ENCODE data around the gene ZNF836. TPM values are rescaled to one million over a fixed set of nuclear protein-coding genes. Genes with fewer than 3 reads are reported as not detected.

ZNF836 gene
- total RNA-seq, result 10 to 100 TPM in 2 of 3 donors, 1 to 10 TPM in 1; 9.1 to 16.6 (median 11.1) TPM
- long read RNA-seq, donor 1, partial matches to known transcripts, result 0 of 4 reads
- long read RNA-seq, donor 1, other reads (novel, unspliced or antisense), result 3 of 4 reads
- long read RNA-seq, donor 2, partial matches to known transcripts, result 0 of 4 reads
- long read RNA-seq, donor 2, other reads (novel, unspliced or antisense), result 2 of 4 reads

- ATAC-seq (peak; percentile 99), DNase-seq (peak; percentile 94 to 95 (median 95))
- no peaks in the 10 kb centered on the region for H3K9me3 ChIP-seq
- no peak for TF ChIP-seq CTCF (IDR thresholded peaks at IDR 0.05)
- peaks cover 9% of the 10 kb centered on the region for H3K4me1 ChIP-seq (ENCODE audit: low read depth)
- no peaks in the 10 kb centered on the region for H3K36me3 ChIP-seq (ENCODE audit: low read depth)
- H3K4me3 ChIP-seq, result peak within 1 kb of the TSS; percentile 58
- intact Hi-C loops (cut with DNase I, micrococcal nuclease), result no loop called here
Observed at GRCh38 chr19:52171321-52172169, at the start of gene ZNF836. Gene ZNF836 (minus strand): TSS chr19:52171621. CDS start chr19:52168072, 3,549 bp downstream.

- H3K4me1 ChIP-seq (ENCODE audit: low read depth), result no peaks in the 10 kb centered on the region
- peaks cover 45% of the 10 kb centered on the region for H3K36me3 ChIP-seq (ENCODE audit: low read depth)
- no peak for TF ChIP-seq CTCF (IDR thresholded peaks at IDR 0.05)
- no peaks in the 10 kb centered on the region for H3K9me3 ChIP-seq
- no peak overlapping the region for H3K4me3 ChIP-seq
- intact Hi-C loops (cut with DNase I, micrococcal nuclease), result no loop called here
- no peak for DNase-seq
- ATAC-seq, result no peak
Observed at GRCh38 chr19:52221031-52221430, 49.6 kb upstream of the ZNF836 start.

- ATAC-seq (no peak), DNase-seq (no peak)
- H3K9me3 ChIP-seq, result no peaks in the 10 kb centered on the region
- intact Hi-C loops (cut with DNase I, micrococcal nuclease), result no loop called here
- H3K4me1 ChIP-seq (ENCODE audit: low read depth), result no peaks in the 10 kb centered on the region
- H3K4me3 ChIP-seq, result no peak overlapping the region
- no peak for TF ChIP-seq CTCF (IDR thresholded peaks at IDR 0.05)
- H3K36me3 ChIP-seq (ENCODE audit: low read depth), result peaks cover 42% of the 10 kb centered on the region
Observed at GRCh38 chr19:52219611-52220010, 48.2 kb upstream of the ZNF836 start.

GRCh38 chr19:52217576-52217975 is 46.2 kb upstream of the ZNF836 start:
- ATAC-seq (no peak), DNase-seq (no peak)
- intact Hi-C loops (cut with DNase I, micrococcal nuclease), result no loop called here
- Histone ChIP-seq H3K4me3 (no peak overlapping the region), H3K9me3 (no peaks in the 10 kb centered on the region), H3K36me3 (ENCODE audit: low read depth) (peaks cover 39% of the 10 kb centered on the region), H3K4me1 (ENCODE audit: low read depth) (no peaks in the 10 kb centered on the region)
- no peak for TF ChIP-seq CTCF (IDR thresholded peaks at IDR 0.05)

- no peak overlapping the region for H3K4me3 ChIP-seq
- H3K36me3 ChIP-seq (ENCODE audit: low read depth), result peaks cover 29% of the 10 kb centered on the region
- intact Hi-C loops (cut with DNase I, micrococcal nuclease), result no loop called here
- TF ChIP-seq CTCF (IDR thresholded peaks at IDR 0.05), result no peak
- no peak for DNase-seq
- no peak for ATAC-seq
- no peaks in the 10 kb centered on the region for H3K9me3 ChIP-seq
- H3K4me1 ChIP-seq (ENCODE audit: low read depth), result no peaks in the 10 kb centered on the region
Observed at GRCh38 chr19:52216401-52216800, 45.0 kb upstream of the ZNF836 start.
